Keratinocyte (primary cell): Measurements from ENCODE around the gene IGF2BP2. TPM values are rescaled to one million over a fixed set of nuclear protein-coding genes. Genes with fewer than 3 reads are reported as not detected.

Source experiments
- DNase-seq: peaks from one replicate; pipeline ENCODE4 v3.0.0-alpha.2; 2011; ENCODE audit warnings: low read depth, missing footprints, low spot score
- FAIRE-seq: peaks from 2 replicates; lab custom pipeline; 2011; peaks lifted over from hg19 to GRCh38; lab: Jason Lieb, UNC
- H2AFZ ChIP-seq: 2 replicates; pipeline ENCODE4 v1.6.0; 2012; ENCODE audit warnings: low read length, control low read depth, inconsistent platforms; ENCODE audit not compliant: control insufficient read depth
- H3K27ac ChIP-seq: 2 replicates; pipeline ENCODE4 v1.5.1; 2011; ENCODE audit warnings: low read length; ENCODE audit not compliant: control insufficient read depth, insufficient read depth
- H3K27me3 ChIP-seq: 3 replicates; pipeline ENCODE4 v1.6.0; 2011; ENCODE audit warnings: low read length; ENCODE audit not compliant: control insufficient read depth, insufficient read depth; ENCODE audit errors: extremely low read depth
- H3K36me3 ChIP-seq, 2 experiments: 2 replicates in 1 of 2; 3 replicates in 1 of 2; pipeline ENCODE4 v1.5.1; 2011; ENCODE audit warnings: low read length in 2 of 2, mild to moderate bottlenecking in 1 of 2; ENCODE audit not compliant: control insufficient read depth in 2 of 2, insufficient read depth in 2 of 2; ENCODE audit errors: extremely low read depth in 1 of 2
- H3K4me1 ChIP-seq: 3 replicates; pipeline ENCODE4 v1.5.1; 2011; ENCODE audit warnings: low read length; ENCODE audit not compliant: control insufficient read depth, insufficient read depth; ENCODE audit errors: extremely low read depth
- H3K4me2 ChIP-seq: 3 replicates; pipeline ENCODE4 v1.6.0; 2011; ENCODE audit warnings: low read depth, low read length; ENCODE audit not compliant: control insufficient read depth, insufficient read depth; ENCODE audit errors: extremely low read depth
- H3K4me3 ChIP-seq, 3 experiments: fragments of 200-600 bp in 1 of 3; sonication (generic) in 1 of 3; 2 replicates in 2 of 3; 3 replicates in 1 of 3; pipeline ENCODE4 v1.5.1; 2011 to 2016; ENCODE audit warnings: low read length in 3 of 3, mild to moderate bottlenecking in 3 of 3, control low read depth in 2 of 3, inconsistent platforms in 1 of 3, low read depth in 1 of 3, mixed read lengths in 1 of 3, mixed run types in 1 of 3, moderate library complexity in 1 of 3; ENCODE audit not compliant: control insufficient read depth in 2 of 3, insufficient read depth in 2 of 3; ENCODE audit errors: extremely low read depth in 1 of 3
- H3K79me2 ChIP-seq: 2 replicates; pipeline ENCODE4 v1.6.0; 2012; ENCODE audit warnings: low read length; ENCODE audit not compliant: control insufficient read depth, insufficient read depth
- H3K9ac ChIP-seq: 3 replicates; pipeline ENCODE4 v1.6.0; 2011; ENCODE audit warnings: low read length; ENCODE audit not compliant: control insufficient read depth, insufficient read depth; ENCODE audit errors: extremely low read depth
- H3K9me1 ChIP-seq: 3 replicates; pipeline ENCODE4 v1.6.0; 2011; ENCODE audit warnings: low read length; ENCODE audit not compliant: control insufficient read depth, insufficient read depth; ENCODE audit errors: extremely low read depth
- H3K9me3 ChIP-seq: 2 replicates; pipeline ENCODE4 v1.5.1; 2012; ENCODE audit warnings: low read depth, low read length; ENCODE audit not compliant: control insufficient read depth
- H4K20me1 ChIP-seq: 3 replicates; pipeline ENCODE4 v1.6.0; 2011; ENCODE audit warnings: low read length; ENCODE audit not compliant: control insufficient read depth, insufficient read depth; ENCODE audit errors: extremely low read depth
- CTCF ChIP-seq, 3 experiments: IDR thresholded peaks in 1 of 3; conservative IDR thresholded peaks in 1 of 3; optimal IDR thresholded peaks in 1 of 3; 2 replicates in 2 of 3; 3 replicates in 1 of 3; pipeline versions ENCODE3 to v1.5.1; 2011; ENCODE audit warnings: low read length in 3 of 3, mild to moderate bottlenecking in 3 of 3, moderate library complexity in 2 of 3, control low read depth in 1 of 3, inconsistent platforms in 1 of 3; ENCODE audit not compliant: insufficient read depth in 2 of 3; ENCODE audit errors: extremely low read depth in 1 of 3
- EZH2 ChIP-seq: IDR thresholded peaks from one replicate; pipeline ENCODE4 v1.6.1; 2012; ENCODE audit warnings: inconsistent platforms, mild to moderate bottlenecking, low read length, moderate library complexity
- dilution Hi-C: fragments of 300-500 bp; cut with MboI; formaldehyde crosslinking; loops from one replicate; pipeline ENCODE4 v1.7.0; 2020; ENCODE audit warnings: low sequenced_read_pairs; ENCODE audit not compliant: extremely low pct_ligation_motif_present
- polyA plus RNA-seq, 5 experiments: library from polyadenylated mRNA; depleted of rRNA in 3 of 5; stranded (reverse) in 3 of 5; stranded (forward) in 1 of 5; unstranded in 1 of 5; fragments of >200 nt; gene quantifications; 1 replicate in 1 of 5; 2 replicates in 3 of 5; 3 replicates in 1 of 5; pipeline versions ENCODE4 v1.2.1 to v1.2.3, GENCODE V29; 2011 to 2012; ENCODE audit warnings: missing spikeins in 2 of 5, low read depth in 1 of 5, low replicate concordance in 1 of 5

The IGF2BP2 gene
- polyA plus RNA-seq, 1 donor (not counting 4 experiments of a cell fraction or from before 2014, with no cell fraction given), result 21.2 TPM

GRCh38 chr3:185852635-185853034 lies 27.8 kb upstream of the IGF2BP2 start:
- H3K9me1 ChIP-seq, result no peaks in the 10 kb centered on the region
- TF ChIP-seq EZH2 (no peak), CTCF (optimal IDR thresholded peaks at IDR 0.05 in 1 of 3, IDR thresholded peaks at IDR 0.05 in 1 of 3, conservative IDR thresholded peaks at IDR 0.05 in 1 of 3; ENCODE audit: extremely low read depth in 1 of 3, insufficient read depth in 2 of 3, low read length in 3 of 3) (no peak)
- DNase-seq (no peak), FAIRE-seq (no peak)
- no peak overlapping the region for H3K4me2 ChIP-seq
- H3K9ac ChIP-seq, result no peak overlapping the region
- H4K20me1 ChIP-seq, result no peaks in the 10 kb centered on the region
- no peaks in the 10 kb centered on the region for H3K4me1 ChIP-seq
- H3K27me3 ChIP-seq, result no peaks in the 10 kb centered on the region
- H3K9me3 ChIP-seq, result no peaks in the 10 kb centered on the region
- H3K4me3 ChIP-seq, result no peak overlapping the region
- no peak overlapping the region for H3K27ac ChIP-seq
- no peaks in the 10 kb centered on the region for H3K79me2 ChIP-seq
- dilution Hi-C loops, result no loop called here
- no peaks in the 10 kb centered on the region for H3K36me3 ChIP-seq
- no peak overlapping the region for H2AFZ ChIP-seq

GRCh38 chr3:185851959-185852358 lies 27.1 kb upstream of the IGF2BP2 start:
- Histone ChIP-seq H3K9me3 (no peaks in the 10 kb centered on the region), H3K9me1 (no peaks in the 10 kb centered on the region), H3K27ac (no peak overlapping the region), H3K27me3 (no peaks in the 10 kb centered on the region), H4K20me1 (no peaks in the 10 kb centered on the region), H3K36me3 (no peaks in the 10 kb centered on the region), H3K79me2 (no peaks in the 10 kb centered on the region), H2AFZ (no peak overlapping the region), H3K4me2 (no peak overlapping the region), H3K4me3 (no peak overlapping the region), H3K4me1 (no peaks in the 10 kb centered on the region), H3K9ac (no peak overlapping the region)
- dilution Hi-C loops, result no loop called here
- no peak for TF ChIP-seq CTCF (optimal IDR thresholded peaks at IDR 0.05 in 1 of 3, IDR thresholded peaks at IDR 0.05 in 1 of 3, conservative IDR thresholded peaks at IDR 0.05 in 1 of 3; ENCODE audit: extremely low read depth in 1 of 3, insufficient read depth in 2 of 3, low read length in 3 of 3)
- TF ChIP-seq EZH2, result no peak
- DNase-seq (no peak), FAIRE-seq (no peak)
